Mucosa of descending colon (tissue), 3 donors: ENCODE results near the gene TUBGCP5. TPM values are rescaled to one million over a fixed set of nuclear protein-coding genes. Genes with fewer than 3 reads are reported as not detected.
A peak's percentile ranks its signal among the peaks of the same experiment; 100 is the strongest.

Experiments used
- ATAC-seq: fragments of 200-7000 bp; cut with Tn5 transposase; one replicate; pipeline ENCODE4 v1.9.1; 2020; ENCODE audit warnings: mild to moderate bottlenecking, moderate library complexity
- DNase-seq, 3 donors: peaks; one replicate each; pipeline ENCODE4 v3.0.0-alpha.2; 2020
- H3K36me3 ChIP-seq: fragments of 200-600 bp; one replicate; pipeline ENCODE4 v1.8.0; 2021; ENCODE audit warnings: low read depth, mild to moderate bottlenecking
- H3K4me1 ChIP-seq: fragments of 200-600 bp; one replicate; pipeline ENCODE4 v1.8.0; 2021; ENCODE audit warnings: low read depth, mild to moderate bottlenecking
- H3K4me3 ChIP-seq: fragments of 200-600 bp; one replicate; pipeline ENCODE4 v1.8.0; 2021; ENCODE audit warnings: mild to moderate bottlenecking
- H3K9me3 ChIP-seq: fragments of 200-600 bp; one replicate; pipeline ENCODE4 v1.8.0; 2021; ENCODE audit warnings: mild to moderate bottlenecking
- CTCF ChIP-seq: fragments of 200-600 bp; IDR thresholded peaks from one replicate; pipeline ENCODE4 v1.8.0; 2022; ENCODE audit warnings: antibody characterized with exemption, mild to moderate bottlenecking
- intact Hi-C, 2 donors: fragments of 100-400 bp; cut with DNase I in 1 of 2; cut with micrococcal nuclease in 1 of 2; formaldehyde crosslinking; loops; one replicate each; pipeline versions ENCODE4 v1.11.0 to v1.11.1; 2022; cut with DNase I, micrococcal nuclease
- total RNA-seq, 3 donors: library from RNA; stranded (reverse); fragmentation: NEBNext Ultra II Directional in 2 of 3; extraction: Animal tissue kit (Norgen Biotek cat#: 25700) in 2 of 3; gene quantifications; one replicate each; pipeline versions ENCODE4 v1.2.1 to v1.2.4, GENCODE V29; 2021 to 2023
- donor health status: DM: no; HTN: no; CAD: no; lungs with moderate emphysema.
- donor health status: DM: no; HTN: no; CAD: no.
- donor health status: DM: no; HTN: yes; CAD: no.

The TUBGCP5 gene
- total RNA-seq, 3 donors from 2014 or later = 11.9 to 15.3 (median 13.8) TPM

- DNase-seq (no peak), ATAC-seq (no peak)
- intact Hi-C loops = no loop called here
- Histone ChIP-seq H3K9me3 (no peaks in the 10 kb centered on the region), H3K36me3 (no peaks in the 10 kb centered on the region), H3K4me3 (no peak overlapping the region), H3K4me1 (no peaks in the 10 kb centered on the region)
- no peak for TF ChIP-seq CTCF
These were observed 69.9 kb downstream of the TUBGCP5 start for GRCh38 chr15:22969489-22969888.

- ATAC-seq (no peak), DNase-seq (no peak)
- H3K4me3 ChIP-seq = no peak overlapping the region
- intact Hi-C loops = no loop called here
- H3K9me3 ChIP-seq = no peaks in the 10 kb centered on the region
- H3K36me3 ChIP-seq = no peaks in the 10 kb centered on the region
- no peak for TF ChIP-seq CTCF
- H3K4me1 ChIP-seq = no peaks in the 10 kb centered on the region
These were observed 71.0 kb downstream of the TUBGCP5 start for GRCh38 chr15:22968366-22968765.

GRCh38 chr15:22967084-22967770 lies 72.1 kb downstream of the TUBGCP5 start:
- H3K4me1 ChIP-seq = peaks cover under 1% of the 10 kb centered on the region
- DNase-seq (no peak), ATAC-seq (no peak)

GRCh38 chr15:22966321-22967083 lies 72.9 kb downstream of the TUBGCP5 start:
- TF ChIP-seq CTCF = no peak
- DNase-seq (no peak), ATAC-seq (no peak)
- intact Hi-C loops = no loop called here
- no peak overlapping the region for H3K4me3 ChIP-seq
- no peaks in the 10 kb centered on the region for H3K36me3 ChIP-seq
- H3K4me1 ChIP-seq = peaks cover 7% of the 10 kb centered on the region
- H3K9me3 ChIP-seq = no peaks in the 10 kb centered on the region

More at GRCh38 chr15:22967084-22967770, 72.1 kb downstream of the TUBGCP5 start:
- TF ChIP-seq CTCF = no peak
- no peak overlapping the region for H3K4me3 ChIP-seq
- no peaks in the 10 kb centered on the region for H3K9me3 ChIP-seq
- intact Hi-C loops = no loop called here
- H3K36me3 ChIP-seq = no peaks in the 10 kb centered on the region

- no peak for TF ChIP-seq CTCF
- Histone ChIP-seq H3K4me1 (peaks cover 8% of the 10 kb centered on the region), H3K36me3 (no peaks in the 10 kb centered on the region), H3K9me3 (no peaks in the 10 kb centered on the region), H3K4me3 (no peak overlapping the region)
- intact Hi-C loops = no loop called here
- DNase-seq = peak in 1 of 3 donors; percentile 8
- ATAC-seq = no peak
These were observed 75.7 kb downstream of the TUBGCP5 start for GRCh38 chr15:22963641-22964040.
